IMR-90 (cell line): ENCODE measurements around the gene ULK2. TPM values are rescaled to one million over a fixed set of nuclear protein-coding genes. Genes with fewer than 3 reads are reported as not detected.

ENCODE experiments used
- ATAC-seq: fragments of 200-7000 bp; cut with Tn5 transposase; 2 replicates; pipeline ENCODE4 v1.9.1; 2020; ENCODE audit warnings: low read depth, mild to moderate bottlenecking, moderate library complexity
- BruUV-seq: library from RNA; stranded (reverse); fragments of 400-500 nt; replicated peaks from 2 replicates; lab custom pipeline; 2021; lab: Mats Ljungman, UMichigan
- CTCF ChIA-PET: fragments of 300-600 bp; formaldehyde crosslinking; extraction: SDS; loops from one replicate; lab custom pipeline; 2021; ENCODE audit warnings: antibody characterized with exemption; lab: Yijun Ruan, JAX
- POLR2A ChIA-PET: fragments of 300-600 bp; sonication (Branson Sonifier 250); formaldehyde crosslinking; loops from one replicate; lab custom pipeline; 2022; ENCODE audit warnings: antibody characterized with exemption; ENCODE audit not compliant: unreplicated experiment; lab: Charles Lee
- DNase-seq: peaks from one replicate; pipeline ENCODE4 v3.0.0; 2013
- H2AFZ ChIP-seq: replicated peaks from 2 replicates; pipeline ENCODE3; 2013; ENCODE audit warnings: low read length, mild to moderate bottlenecking; ENCODE audit not compliant: poor library complexity
- H2AK5ac ChIP-seq: 2 replicates; pipeline ENCODE4 v1.6.1; 2013; ENCODE audit warnings: low read depth, low read length, inconsistent platforms
- H2AK9ac ChIP-seq: replicated peaks from 2 replicates; pipeline ENCODE3; 2013; ENCODE audit warnings: mild to moderate bottlenecking, low read depth, low read length, moderate library complexity; ENCODE audit not compliant: poor library complexity
- H2BK120ac ChIP-seq: 2 replicates; pipeline ENCODE4 v1.6.1; 2013; ENCODE audit warnings: low read depth, low read length, inconsistent platforms
- H2BK15ac ChIP-seq: 3 replicates; pipeline ENCODE4 v1.6.1; 2013; ENCODE audit warnings: low read depth, low read length, inconsistent platforms
- H2BK20ac ChIP-seq: 2 replicates; pipeline ENCODE4 v1.6.1; 2013; ENCODE audit warnings: low read depth, mild to moderate bottlenecking, inconsistent platforms, low read length, moderate library complexity
- H2BK5ac ChIP-seq: 2 replicates; pipeline ENCODE4 v1.6.1; 2013; ENCODE audit warnings: mild to moderate bottlenecking, low read depth, low read length, inconsistent platforms; ENCODE audit not compliant: poor library complexity, severe bottlenecking
- H3K14ac ChIP-seq: replicated peaks from 2 replicates; pipeline ENCODE4 v1.6.1; 2013; ENCODE audit warnings: low read depth, low read length, inconsistent platforms
- H3K18ac ChIP-seq: 2 replicates; pipeline ENCODE4 v1.6.1; 2013; ENCODE audit warnings: low read depth, low read length, control low read depth
- H3K23ac ChIP-seq: 2 replicates; pipeline ENCODE4 v1.6.1; 2013; ENCODE audit warnings: low read depth, low read length, inconsistent platforms
- H3K27ac ChIP-seq: 2 replicates; pipeline ENCODE4 v1.5.1; 2013; ENCODE audit warnings: mild to moderate bottlenecking, control low read depth, low read length; ENCODE audit not compliant: insufficient read depth
- H3K27me3 ChIP-seq: 2 replicates; pipeline ENCODE4 v1.6.1; 2013; ENCODE audit warnings: low read length; ENCODE audit not compliant: control insufficient read depth, insufficient read depth
- H3K36me3 ChIP-seq: 2 replicates; pipeline ENCODE4 v1.6.1; 2013; ENCODE audit warnings: low read length, mixed read lengths; ENCODE audit not compliant: control insufficient read depth, insufficient read depth
- H3K4ac ChIP-seq: 2 replicates; pipeline ENCODE4 v1.6.1; 2013; ENCODE audit warnings: low read depth, low read length, inconsistent platforms
- H3K4me1 ChIP-seq: 2 replicates; pipeline ENCODE4 v1.6.1; 2013; ENCODE audit warnings: low read length, mixed read lengths; ENCODE audit not compliant: control insufficient read depth, insufficient read depth
- H3K4me2 ChIP-seq: 2 replicates; pipeline ENCODE4 v1.6.1; 2013; ENCODE audit warnings: low read depth, mild to moderate bottlenecking, control low read depth, low read length, moderate library complexity
- H3K4me3 ChIP-seq: 2 replicates; pipeline ENCODE4 v1.5.1; 2013; ENCODE audit warnings: low read depth, mild to moderate bottlenecking, control low read depth, low read length, moderate library complexity; ENCODE audit not compliant: insufficient read depth
- H3K56ac ChIP-seq: 2 replicates; pipeline ENCODE4 v1.6.1; 2013; ENCODE audit warnings: low read length, inconsistent platforms; ENCODE audit not compliant: insufficient read depth; ENCODE audit errors: extremely low read depth
- H3K79me1 ChIP-seq, 2 experiments: 2 replicates each; pipeline ENCODE4 v1.6.1; 2013; ENCODE audit warnings: low read length in 2 of 2, inconsistent platforms in 1 of 2, low read depth in 1 of 2
- H3K9ac ChIP-seq: 2 replicates; pipeline ENCODE4 v1.6.1; 2013; ENCODE audit warnings: low read depth, low read length, control low read depth
- H3K9me1 ChIP-seq: 2 replicates; pipeline ENCODE4 v1.6.1; 2013; ENCODE audit warnings: low read length, inconsistent platforms; ENCODE audit not compliant: insufficient read depth
- H3K9me3 ChIP-seq: 2 replicates; pipeline ENCODE4 v1.6.1; 2013; ENCODE audit warnings: low read length; ENCODE audit not compliant: control insufficient read depth, insufficient read depth
- H4K20me1 ChIP-seq: 2 replicates; pipeline ENCODE4 v1.6.1; 2013; ENCODE audit warnings: low read length, inconsistent platforms; ENCODE audit not compliant: insufficient read depth
- H4K5ac ChIP-seq: 2 replicates; pipeline ENCODE4 v1.6.1; 2013; ENCODE audit warnings: mild to moderate bottlenecking, low read depth, low read length, control low read depth
- H4K8ac ChIP-seq, 2 experiments: 2 replicates each; pipeline ENCODE4 v1.6.1; 2013; ENCODE audit warnings: low read depth in 2 of 2, low read length in 2 of 2, control low read depth in 1 of 2, inconsistent platforms in 1 of 2
- H4K91ac ChIP-seq: 2 replicates; pipeline ENCODE4 v1.6.1; 2013; ENCODE audit warnings: low read depth, low read length, inconsistent platforms; ENCODE audit not compliant: insufficient read depth
- BHLHE40 ChIP-seq: fragments of 150-350 bp; IDR thresholded peaks from 2 replicates; pipeline ENCODE4 v1.6.1; 2016; ENCODE audit warnings: mild to moderate bottlenecking, low read depth, low read length
- CEBPB ChIP-seq: IDR thresholded peaks from 2 replicates; pipeline ENCODE4 v1.6.1; 2012; ENCODE audit warnings: low read depth, low read length, improper control_type of control experiment
- CHD1 ChIP-seq: IDR thresholded peaks from 2 replicates; pipeline ENCODE4 v1.6.1; 2012; ENCODE audit warnings: low read depth, low read length, improper control_type of control experiment
- FOS ChIP-seq: fragments of 150-350 bp; IDR thresholded peaks from 2 replicates; pipeline ENCODE4 v1.6.1; 2016; ENCODE audit warnings: low read depth, low read length
- MAZ ChIP-seq: IDR thresholded peaks from 2 replicates; pipeline ENCODE4 v1.6.1; 2012; ENCODE audit warnings: low read depth, mild to moderate bottlenecking, low read length, improper control_type of control experiment, moderate library complexity, borderline replicate concordance
- NFE2L2 ChIP-seq: fragments of 150-350 bp; IDR thresholded peaks from 2 replicates; pipeline ENCODE4 v1.6.1; 2016; ENCODE audit warnings: low read depth, mild to moderate bottlenecking, low read length
- POLR2A ChIP-seq: IDR thresholded peaks from 2 replicates; pipeline ENCODE4 v1.6.1; 2012; ENCODE audit warnings: mild to moderate bottlenecking, low read depth, low read length
- RAD21 ChIP-seq: IDR thresholded peaks from 2 replicates; pipeline ENCODE4 v1.6.1; 2012; ENCODE audit warnings: low read length, improper control_type of control experiment
- SMC3 ChIP-seq: fragments of 150-350 bp; IDR thresholded peaks from 2 replicates; pipeline ENCODE4 v1.6.1; 2016; ENCODE audit warnings: low read depth, mild to moderate bottlenecking, antibody characterized with exemption, low read length, moderate library complexity
- WGBS, 2 experiments: methylation state at CpG; one replicate each; pipeline versions ENCODE4 v1.1.5 to v1.1.7; 2013; ENCODE audit warnings: missing lambda C conversion rate in 2 of 2; ENCODE audit not compliant: insufficient read length in 1 of 2; ENCODE audit errors: extremely low coverage in 2 of 2; 5-methylcytosine and 5-hydroxymethylcytosine counted together
- dilution Hi-C: fragments of 300-500 bp; cut with HindIII; formaldehyde crosslinking; loops from one replicate; pipeline ENCODE4 v1.14.3; 2018; ENCODE audit warnings: low sequenced_read_pairs; ENCODE audit not compliant: unreplicated experiment
- in situ Hi-C: fragments of 300-500 bp; cut with MboI; formaldehyde crosslinking; loops from 3 replicates; pipeline ENCODE4 v1.14.3; 2019; ENCODE audit warnings: low sequenced_read_pairs, inconsistent platforms, mixed read lengths
- intact Hi-C: fragments of 100-400 bp; cut with micrococcal nuclease; formaldehyde crosslinking; loops from 2 replicates; pipeline ENCODE4 v1.10.0; 2022
- polyA plus RNA-seq, 3 experiments: library from polyadenylated mRNA; depleted of rRNA; stranded (reverse); fragments of >200 nt; gene quantifications; 2 replicates each; pipeline ENCODE4 v1.2.3, GENCODE V29; 2012; ENCODE audit warnings: low replicate concordance in 1 of 3
- total RNA-seq: library from RNA; depleted of rRNA; stranded (reverse); fragments of >200 nt; gene quantifications from 2 replicates; pipeline ENCODE4 v1.2.3, GENCODE V29; 2012
- TF ChIP-seq, protein P1 (sequence below): conservative IDR thresholded peaks from 2 replicates; pipeline ENCODE4 v1.5.1; 2012; ENCODE audit warnings: mild to moderate bottlenecking, low read depth, low read length, improper control_type of control experiment
- TF ChIP-seq, protein P2 (sequence below): fragments of 150-350 bp; IDR thresholded peaks from 2 replicates; pipeline ENCODE4 v1.6.1; 2016; ENCODE audit warnings: low read depth, mild to moderate bottlenecking, low read length, moderate library complexity, borderline replicate concordance

Gene ULK2
- total and polyA plus RNA-seq, 2 of the 4 experiments (the other 2 are of a cell fraction) = 8.9 to 10.8 TPM

DNA sequence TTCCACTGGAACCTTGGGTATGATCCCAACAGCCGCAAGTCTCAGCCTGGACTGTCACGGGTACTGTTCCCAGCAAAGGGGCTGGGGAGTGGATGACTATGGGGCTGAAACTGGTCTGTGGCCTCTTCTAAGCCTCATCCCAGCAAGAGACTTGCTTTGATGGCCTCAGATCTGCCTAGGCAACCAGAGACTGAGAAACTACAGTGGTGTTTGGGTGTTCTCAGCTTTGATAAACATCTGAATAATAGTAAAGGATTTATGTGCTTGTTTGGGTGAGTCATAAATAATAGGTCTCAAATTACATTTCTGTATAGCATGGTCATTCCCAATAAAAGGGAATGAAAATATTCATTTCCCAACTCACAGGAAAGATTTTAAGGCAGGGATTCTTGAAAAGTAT, 30.2 kb upstream of the ULK2 start:
- Histone ChIP-seq H4K91ac (peak overlapping the region; percentile 61), H2AK5ac (peak overlapping the region; percentile 37; the same call in 1 of the 2 replicates), H3K56ac (no peak overlapping the region), H2BK15ac (no peak overlapping the region), H3K4me3 (no peak overlapping the region), H3K4me1 (peaks cover 19% of the 10 kb centered on the region), H3K4me2 (peak overlapping the region; percentile 49), H3K14ac (peak overlapping the region; percentile 36; the same call in 1 of the 2 replicates), H2AFZ (no peak overlapping the region), H3K27ac (peak overlapping the region; percentile 91), H3K18ac (peak overlapping the region; percentile 40), H4K5ac (peak overlapping the region; percentile 31), H3K36me3 (peaks cover 4% of the 10 kb centered on the region; the same call in 1 of the 2 replicates), H2BK5ac (peak overlapping the region; percentile 87), H3K27me3 (no peaks in the 10 kb centered on the region), H3K79me1 (peaks cover 3 to 15% of the 10 kb centered on the region in 2 experiments; a peak in 2 of 4 replicates), H3K9me3 (no peaks in the 10 kb centered on the region), H3K4ac (peak overlapping the region; percentile 34), H2AK9ac (no peak overlapping the region), H3K23ac (no peak overlapping the region; the same call in 1 of the 2 replicates), H2BK120ac (peak overlapping the region; percentile 43; the same call in 1 of the 2 replicates), H3K9ac (no peak overlapping the region), H2BK20ac (peak overlapping the region; percentile 55), H4K8ac (peak overlapping the region in 1 of 2 experiments; percentile 55; a peak in 2 of 4 replicates), H3K9me1 (peaks cover 16% of the 10 kb centered on the region), H4K20me1 (peaks cover 5% of the 10 kb centered on the region; the same call in 1 of the 2 replicates)
- CTCF ChIA-PET = no interaction called here
- dilution Hi-C loops (no loop called here), in situ Hi-C loops (no loop called here), intact Hi-C loops (no loop called here)
- peak; percentile 89 for ATAC-seq
- TF ChIP-seq MAZ (no peak), NFE2L2 (no peak), POLR2A (no peak), CEBPB (0 out of 2 replicates have a peak, but pooled peaks have one; percentile 17), BHLHE40 (peak; percentile 9; the same call in 1 of the 2 replicates), FOS (peak; percentile 95), CHD1 (no peak), SMC3 (no peak), RAD21 (no peak)
- TF ChIP-seq, protein P1, sequence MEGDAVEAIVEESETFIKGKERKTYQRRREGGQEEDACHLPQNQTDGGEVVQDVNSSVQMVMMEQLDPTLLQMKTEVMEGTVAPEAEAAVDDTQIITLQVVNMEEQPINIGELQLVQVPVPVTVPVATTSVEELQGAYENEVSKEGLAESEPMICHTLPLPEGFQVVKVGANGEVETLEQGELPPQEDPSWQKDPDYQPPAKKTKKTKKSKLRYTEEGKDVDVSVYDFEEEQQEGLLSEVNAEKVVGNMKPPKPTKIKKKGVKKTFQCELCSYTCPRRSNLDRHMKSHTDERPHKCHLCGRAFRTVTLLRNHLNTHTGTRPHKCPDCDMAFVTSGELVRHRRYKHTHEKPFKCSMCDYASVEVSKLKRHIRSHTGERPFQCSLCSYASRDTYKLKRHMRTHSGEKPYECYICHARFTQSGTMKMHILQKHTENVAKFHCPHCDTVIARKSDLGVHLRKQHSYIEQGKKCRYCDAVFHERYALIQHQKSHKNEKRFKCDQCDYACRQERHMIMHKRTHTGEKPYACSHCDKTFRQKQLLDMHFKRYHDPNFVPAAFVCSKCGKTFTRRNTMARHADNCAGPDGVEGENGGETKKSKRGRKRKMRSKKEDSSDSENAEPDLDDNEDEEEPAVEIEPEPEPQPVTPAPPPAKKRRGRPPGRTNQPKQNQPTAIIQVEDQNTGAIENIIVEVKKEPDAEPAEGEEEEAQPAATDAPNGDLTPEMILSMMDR = no peak
- TF ChIP-seq, protein P2, sequence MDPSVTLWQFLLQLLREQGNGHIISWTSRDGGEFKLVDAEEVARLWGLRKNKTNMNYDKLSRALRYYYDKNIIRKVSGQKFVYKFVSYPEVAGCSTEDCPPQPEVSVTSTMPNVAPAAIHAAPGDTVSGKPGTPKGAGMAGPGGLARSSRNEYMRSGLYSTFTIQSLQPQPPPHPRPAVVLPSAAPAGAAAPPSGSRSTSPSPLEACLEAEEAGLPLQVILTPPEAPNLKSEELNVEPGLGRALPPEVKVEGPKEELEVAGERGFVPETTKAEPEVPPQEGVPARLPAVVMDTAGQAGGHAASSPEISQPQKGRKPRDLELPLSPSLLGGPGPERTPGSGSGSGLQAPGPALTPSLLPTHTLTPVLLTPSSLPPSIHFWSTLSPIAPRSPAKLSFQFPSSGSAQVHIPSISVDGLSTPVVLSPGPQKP = no peak
- POLR2A ChIA-PET = no interaction called here
- BruUV-seq = no TSS peak
- no CpG with 5 or more reads among the region's 2 CpGs for WGBS, 2 experiments
- peak; percentile 90 for DNase-seq
